Measurements from ENCODE around the gene TRAF4. TPM values are rescaled to one million over a fixed set of nuclear protein-coding genes. Genes with fewer than 3 reads are reported as not detected.
A peak's percentile ranks its signal among the peaks of the same experiment; 100 is the strongest.

Gene TRAF4
- polyA plus RNA-seq, 1 experiment = 55.6 TPM

DNA sequence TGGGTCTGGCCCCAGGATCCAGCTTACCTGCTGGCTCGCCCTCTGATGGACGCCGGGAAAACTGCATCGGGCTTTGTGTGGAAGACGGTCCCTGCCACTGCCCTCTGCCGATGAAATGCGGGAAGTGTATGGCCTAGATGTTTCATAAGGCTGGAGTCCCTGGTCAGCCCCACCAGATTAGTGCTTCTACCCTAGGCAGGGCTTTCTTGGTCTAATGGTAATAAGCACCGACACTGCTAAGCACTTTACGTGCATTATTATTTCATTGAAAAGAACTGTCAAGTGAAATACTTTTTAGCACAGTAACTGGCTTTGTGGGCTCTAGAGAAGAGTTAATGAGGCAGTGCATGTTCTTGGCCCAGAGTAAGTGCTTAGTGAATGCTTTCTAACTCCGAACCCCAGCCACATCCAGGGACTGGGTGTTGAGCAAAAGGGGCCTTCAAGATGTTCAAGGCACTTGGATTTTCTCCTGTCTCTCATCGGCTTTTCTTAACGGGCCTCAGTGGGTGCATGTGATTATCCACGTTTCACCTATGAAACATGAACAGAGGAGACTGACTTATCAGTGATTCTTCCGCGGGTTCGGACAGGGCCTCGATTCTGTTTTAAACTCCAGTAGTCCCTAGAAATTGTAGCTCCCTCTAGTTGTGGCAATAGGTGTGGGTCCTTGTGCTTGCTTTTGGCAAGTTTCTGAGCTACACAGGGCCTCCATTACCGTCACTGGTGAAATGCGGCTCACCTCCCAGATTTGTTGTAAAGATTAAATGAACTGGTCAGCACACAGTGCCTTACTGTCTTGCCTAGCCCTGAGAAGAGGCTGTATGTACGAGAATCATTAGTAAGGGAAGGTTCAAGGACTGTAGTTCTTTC, 6.6 kb downstream of the TRAF4 start:
- POLR2A ChIA-PET = interaction anchor here (0.6 to 2.1 kb wide), 3 partner anchors 24 to 103 kb away, joined by 3 to 19 read pairs (median 4); partner anchors contain the start of gene TLCD1
- peaks cover 36% of the 10 kb centered on the region for H3K36me3 ChIP-seq (ENCODE audit: control insufficient read depth, insufficient read depth, low read length)
- TF ChIP-seq, protein P1, sequence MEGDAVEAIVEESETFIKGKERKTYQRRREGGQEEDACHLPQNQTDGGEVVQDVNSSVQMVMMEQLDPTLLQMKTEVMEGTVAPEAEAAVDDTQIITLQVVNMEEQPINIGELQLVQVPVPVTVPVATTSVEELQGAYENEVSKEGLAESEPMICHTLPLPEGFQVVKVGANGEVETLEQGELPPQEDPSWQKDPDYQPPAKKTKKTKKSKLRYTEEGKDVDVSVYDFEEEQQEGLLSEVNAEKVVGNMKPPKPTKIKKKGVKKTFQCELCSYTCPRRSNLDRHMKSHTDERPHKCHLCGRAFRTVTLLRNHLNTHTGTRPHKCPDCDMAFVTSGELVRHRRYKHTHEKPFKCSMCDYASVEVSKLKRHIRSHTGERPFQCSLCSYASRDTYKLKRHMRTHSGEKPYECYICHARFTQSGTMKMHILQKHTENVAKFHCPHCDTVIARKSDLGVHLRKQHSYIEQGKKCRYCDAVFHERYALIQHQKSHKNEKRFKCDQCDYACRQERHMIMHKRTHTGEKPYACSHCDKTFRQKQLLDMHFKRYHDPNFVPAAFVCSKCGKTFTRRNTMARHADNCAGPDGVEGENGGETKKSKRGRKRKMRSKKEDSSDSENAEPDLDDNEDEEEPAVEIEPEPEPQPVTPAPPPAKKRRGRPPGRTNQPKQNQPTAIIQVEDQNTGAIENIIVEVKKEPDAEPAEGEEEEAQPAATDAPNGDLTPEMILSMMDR (IDR thresholded peaks at IDR 0.05; ENCODE audit: insufficient read depth, low read depth, low read length) = peak; percentile 100
- H3K27me3 ChIP-seq (ENCODE audit: control insufficient read depth, insufficient read depth, low read length) = no peaks in the 10 kb centered on the region
- no peak for DNase-seq (ENCODE audit: low read depth)
- CTCF ChIA-PET = interaction anchor here (0.6 to 18.7 kb wide), 34 partner anchors 9 to 345 kb away, joined by 3 to 416 read pairs (median 3); partner anchors contain the start of genes FAM222B, FLOT2, NEK8 and TLCD1
- no peak overlapping the region for H3K4me3 ChIP-seq (ENCODE audit: low read depth, low read length)

DNA sequence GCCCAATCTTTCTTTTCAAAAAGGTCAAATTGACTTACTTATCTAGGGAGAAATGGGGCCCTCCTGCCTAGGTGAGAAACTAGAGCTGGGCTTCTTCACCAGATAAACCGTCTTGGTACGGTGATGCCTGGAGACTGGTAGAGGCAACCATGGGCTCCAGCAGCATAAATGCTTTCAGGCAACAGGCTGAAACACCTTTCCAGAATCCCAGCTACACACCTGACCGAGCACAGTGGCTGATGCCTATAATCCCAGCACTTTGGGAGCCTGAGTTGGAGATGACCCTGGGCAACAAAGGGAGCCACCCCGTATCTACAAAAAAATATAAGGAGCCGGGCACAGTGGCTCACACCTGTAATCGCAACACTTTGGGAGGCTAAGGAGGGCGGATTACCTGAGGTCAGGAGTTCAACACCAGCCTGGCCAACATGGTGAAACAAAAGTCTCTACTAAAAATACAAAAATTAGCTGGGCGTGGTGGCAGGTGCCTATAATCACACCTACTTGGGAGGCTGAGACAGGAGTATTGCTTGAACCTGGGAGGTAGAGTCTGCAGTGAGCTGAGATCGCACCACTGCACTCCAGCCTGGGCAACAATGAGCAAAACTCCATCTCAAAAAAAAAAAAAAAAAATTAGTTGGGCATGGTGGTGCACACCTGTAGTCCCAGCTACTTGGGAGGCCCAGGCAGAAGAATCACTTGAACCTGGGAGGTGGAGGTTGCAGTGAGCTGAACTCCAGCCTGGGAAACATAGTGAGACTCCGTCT, 8.0 kb downstream of the TRAF4 start:
- CTCF ChIA-PET = interaction anchor here (0.6 to 18.7 kb wide), 11 partner anchors 9 to 201 kb away, joined by 3 to 416 read pairs (median 3); partner anchors contain the start of genes FLOT2, NEK8 and TLCD1
- Histone ChIP-seq H3K4me3 (ENCODE audit: low read depth, low read length) (no peak overlapping the region), H3K27me3 (ENCODE audit: control insufficient read depth, insufficient read depth, low read length) (no peaks in the 10 kb centered on the region), H3K36me3 (ENCODE audit: control insufficient read depth, insufficient read depth, low read length) (peaks cover 36% of the 10 kb centered on the region)
- no peak for DNase-seq (ENCODE audit: low read depth)
- POLR2A ChIA-PET = no interaction called here
- TF ChIP-seq, protein P1 (IDR thresholded peaks at IDR 0.05; ENCODE audit: insufficient read depth, low read depth, low read length) = no peak

DNA sequence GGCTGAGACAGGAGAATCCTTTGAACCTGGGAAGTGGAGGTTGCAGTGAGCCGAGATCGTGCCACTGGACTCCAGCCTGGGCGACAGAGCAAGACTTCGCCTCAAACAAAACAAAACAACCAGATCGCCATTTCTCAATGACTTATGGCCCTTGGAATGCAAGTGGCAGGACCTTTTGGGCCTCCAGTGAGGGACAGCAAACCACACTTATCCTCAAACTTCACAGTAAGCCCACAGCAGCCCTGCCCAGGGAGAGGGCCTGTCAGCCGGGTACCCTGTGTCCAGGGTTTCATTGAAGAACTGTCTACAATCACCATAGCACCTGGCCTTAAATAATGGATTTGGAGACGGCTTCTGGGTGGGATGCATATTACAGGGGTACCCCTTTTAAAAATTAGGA, 11.7 kb downstream of the TRAF4 start:
- DNase-seq (ENCODE audit: low read depth) = no peak
- CTCF ChIA-PET = interaction anchor here (0.7 to 18.7 kb wide), 2 partner anchors 27 to 99 kb away, joined by 3 to 416 read pairs; partner anchors contain the start of genes ERAL1, NEK8 and TLCD1

DNA sequence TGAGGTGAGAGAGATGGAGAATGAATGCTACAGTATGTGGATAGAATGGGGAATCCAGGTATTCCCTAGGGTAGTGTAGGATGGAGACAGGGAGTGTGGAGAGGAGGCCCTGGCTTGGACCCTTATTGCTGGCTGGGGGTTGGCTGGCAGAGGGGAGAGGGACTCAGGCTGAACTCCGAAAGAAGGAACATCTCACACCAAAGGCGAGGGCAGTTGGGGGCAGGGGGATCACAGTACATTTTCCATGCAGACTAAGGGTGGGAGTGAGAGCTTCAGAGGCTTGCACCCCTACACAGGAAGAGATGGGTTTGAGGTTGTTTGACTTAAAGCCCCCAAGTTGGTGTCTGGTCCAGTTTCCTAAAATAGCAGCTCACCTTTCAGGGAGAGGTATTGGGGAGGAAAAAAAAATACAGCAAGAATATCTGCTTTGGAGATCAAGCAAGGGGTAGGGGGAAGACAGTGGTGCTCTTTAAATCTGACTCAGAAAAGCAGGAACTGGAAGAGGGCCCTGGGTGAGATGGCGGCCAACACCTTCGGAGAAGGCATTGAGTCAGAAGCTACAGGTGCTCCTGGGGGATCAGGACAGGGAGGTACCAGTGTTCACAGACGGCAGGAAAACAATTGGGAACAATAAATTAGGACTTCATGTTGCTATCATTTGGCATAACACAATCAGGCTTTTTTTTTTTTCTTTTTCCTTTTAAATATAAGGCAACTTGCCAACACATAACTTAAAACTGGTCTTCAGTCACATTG, 12.4 kb downstream of the TRAF4 start:
- H3K4me3 ChIP-seq (ENCODE audit: low read depth, low read length) = no peak overlapping the region
- ChIA-PET POLR2A (no interaction called here), CTCF (interaction anchor here (0.7 to 18.7 kb wide), 3 partner anchors 11 to 99 kb away, joined by 3 to 416 read pairs (median 3); partner anchors contain the start of genes ERAL1, NEK8 and TLCD1)
- peaks cover 17% of the 10 kb centered on the region for H3K36me3 ChIP-seq (ENCODE audit: control insufficient read depth, insufficient read depth, low read length)
- TF ChIP-seq, protein P1 (IDR thresholded peaks at IDR 0.05; ENCODE audit: insufficient read depth, low read depth, low read length) = no peak
- H3K27me3 ChIP-seq (ENCODE audit: control insufficient read depth, insufficient read depth, low read length) = no peaks in the 10 kb centered on the region
- DNase-seq (ENCODE audit: low read depth) = no peak

More for the DNA sequence above, 11.7 kb downstream of the TRAF4 start:
- Histone ChIP-seq H3K27me3 (ENCODE audit: control insufficient read depth, insufficient read depth, low read length) (no peaks in the 10 kb centered on the region), H3K36me3 (ENCODE audit: control insufficient read depth, insufficient read depth, low read length) (peaks cover 23% of the 10 kb centered on the region), H3K4me3 (ENCODE audit: low read depth, low read length) (no peak overlapping the region)
- TF ChIP-seq, protein P1 (IDR thresholded peaks at IDR 0.05; ENCODE audit: insufficient read depth, low read depth, low read length) = no peak
- POLR2A ChIA-PET = no interaction called here
